ENCODE results near the gene TMEM151A. TPM values are rescaled to one million over a fixed set of nuclear protein-coding genes. Genes with fewer than 3 reads are reported as not detected.

TMEM151A gene
- total and polyA plus RNA-seq, 7 donors: 0.27 to 0.36 (median 0.36) TPM; not detected in 4

- no peaks in the 10 kb centered on the region for H3K27me3 ChIP-seq
- no peaks in the 10 kb centered on the region for H3K36me3 ChIP-seq
- 71 to 77% methylated on average over 8 of the region's 8 CpGs for WGBS, 2 donors
- no peak for DNase-seq
- H3K4me3 ChIP-seq: no peak overlapping the region
- H3K27ac ChIP-seq: peak overlapping the region in 1 of 4 donors; percentile 81
- intact Hi-C loops (cut with DNase I): loop anchor here (5.0 kb wide), 1 partner anchor 62 kb away; no protein-coding TSS in a partner anchor
- no peaks in the 10 kb centered on the region for H3K9me3 ChIP-seq
- H3K4me1 ChIP-seq: peaks cover 0 to 34% (median 31%) of the 10 kb centered on the region in 4 donors
- TF ChIP-seq POLR2A (IDR thresholded peaks at IDR 0.05) (no peak), POLR2AphosphoS5 (IDR thresholded peaks at IDR 0.05) (no peak), EP300 (IDR thresholded peaks at IDR 0.05) (no peak)
- TF ChIP-seq, protein P1, sequence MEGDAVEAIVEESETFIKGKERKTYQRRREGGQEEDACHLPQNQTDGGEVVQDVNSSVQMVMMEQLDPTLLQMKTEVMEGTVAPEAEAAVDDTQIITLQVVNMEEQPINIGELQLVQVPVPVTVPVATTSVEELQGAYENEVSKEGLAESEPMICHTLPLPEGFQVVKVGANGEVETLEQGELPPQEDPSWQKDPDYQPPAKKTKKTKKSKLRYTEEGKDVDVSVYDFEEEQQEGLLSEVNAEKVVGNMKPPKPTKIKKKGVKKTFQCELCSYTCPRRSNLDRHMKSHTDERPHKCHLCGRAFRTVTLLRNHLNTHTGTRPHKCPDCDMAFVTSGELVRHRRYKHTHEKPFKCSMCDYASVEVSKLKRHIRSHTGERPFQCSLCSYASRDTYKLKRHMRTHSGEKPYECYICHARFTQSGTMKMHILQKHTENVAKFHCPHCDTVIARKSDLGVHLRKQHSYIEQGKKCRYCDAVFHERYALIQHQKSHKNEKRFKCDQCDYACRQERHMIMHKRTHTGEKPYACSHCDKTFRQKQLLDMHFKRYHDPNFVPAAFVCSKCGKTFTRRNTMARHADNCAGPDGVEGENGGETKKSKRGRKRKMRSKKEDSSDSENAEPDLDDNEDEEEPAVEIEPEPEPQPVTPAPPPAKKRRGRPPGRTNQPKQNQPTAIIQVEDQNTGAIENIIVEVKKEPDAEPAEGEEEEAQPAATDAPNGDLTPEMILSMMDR (IDR thresholded peaks at IDR 0.05): no peak
Observed at GRCh38 chr11:66325263-66325671, 33.6 kb downstream of the TMEM151A start.

DNA sequence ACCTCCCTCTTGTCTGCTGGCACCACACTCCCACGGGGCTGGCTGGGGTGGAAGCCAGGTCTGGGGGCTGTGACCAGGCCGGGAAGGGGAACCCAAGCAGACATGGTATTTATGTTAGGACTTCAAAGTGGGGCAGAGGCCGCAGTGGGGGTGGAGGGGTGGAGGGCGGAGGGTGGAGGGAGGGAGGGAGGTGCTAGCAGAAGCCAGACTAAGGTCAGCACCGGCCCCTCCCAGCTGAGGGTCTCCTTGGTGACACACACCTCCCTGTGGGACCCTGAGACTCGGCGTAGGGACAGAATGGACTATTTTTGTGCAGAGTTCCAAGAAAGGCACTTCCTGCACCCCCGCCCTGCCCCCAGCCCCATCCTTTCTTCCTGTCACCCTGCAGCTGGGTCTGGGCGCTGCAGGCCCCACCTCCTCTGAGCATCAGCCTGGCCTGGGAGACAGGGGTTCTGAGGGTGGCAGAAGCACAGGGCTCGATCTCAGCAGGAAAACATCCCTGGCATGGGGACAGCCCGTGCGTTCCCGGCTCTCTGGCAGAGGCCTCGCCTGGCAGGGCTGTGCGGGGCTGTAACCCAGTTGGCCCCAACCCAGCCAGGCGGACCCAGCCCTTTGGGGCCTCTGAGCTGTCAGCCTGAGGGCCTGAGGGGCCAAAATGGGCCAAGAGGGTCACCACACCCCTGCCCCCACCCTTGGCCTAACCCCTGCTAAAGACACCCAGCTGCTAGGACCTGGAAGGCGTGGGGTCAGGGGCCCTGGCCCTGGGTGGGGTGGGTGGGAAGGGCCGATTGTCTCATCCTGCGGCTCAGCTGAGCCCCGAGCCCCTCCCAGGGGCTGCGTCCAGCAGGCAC is 34.8 kb downstream of the TMEM151A start:
- H3K9me3 ChIP-seq: no peaks in the 10 kb centered on the region
- intact Hi-C loops (cut with DNase I): loop anchor here (5.0 kb wide), 1 partner anchor 61 kb away; no protein-coding TSS in a partner anchor
- no peak overlapping the region for H3K4me3 ChIP-seq
- WGBS, 2 donors: 41 to 55% methylated on average over 21 of the region's 21 CpGs
- peak in 1 of 4 donors; percentile 19 for TF ChIP-seq POLR2AphosphoS5 (IDR thresholded peaks at IDR 0.05)
- TF ChIP-seq POLR2A (IDR thresholded peaks at IDR 0.05): no peak
- H3K27ac ChIP-seq: peak overlapping the region; percentile 63 to 81 (median 72)
- no peaks in the 10 kb centered on the region for H3K36me3 ChIP-seq
- DNase-seq: peak; percentile 82
- H3K4me1 ChIP-seq: peaks cover 0 to 34% (median 31%) of the 10 kb centered on the region in 4 donors
- no peaks in the 10 kb centered on the region for H3K27me3 ChIP-seq

GRCh38 chr11:66327171-66328030 is 35.7 kb downstream of the TMEM151A start:
- 83 to 85% methylated on average over 10 of the region's 10 CpGs for WGBS, 2 donors
- no peaks in the 10 kb centered on the region for H3K27me3 ChIP-seq
- peaks cover 0 to 34% (median 31%) of the 10 kb centered on the region in 4 donors for H3K4me1 ChIP-seq
- intact Hi-C loops (cut with DNase I): loop anchor here (1.0 to 5.0 kb wide), 2 partner anchors 15 to 60 kb away; no protein-coding TSS in a partner anchor
- no peak for DNase-seq
- H3K27ac ChIP-seq: peak overlapping the region; percentile 63 to 81 (median 72)
- H3K4me3 ChIP-seq: no peak overlapping the region
- no peak for TF ChIP-seq POLR2AphosphoS5 (IDR thresholded peaks at IDR 0.05)
- TF ChIP-seq, protein P1 (IDR thresholded peaks at IDR 0.05): no peak
- TF ChIP-seq POLR2A (IDR thresholded peaks at IDR 0.05): no peak
- no peak for TF ChIP-seq EP300 (IDR thresholded peaks at IDR 0.05)
- no peaks in the 10 kb centered on the region for H3K9me3 ChIP-seq
- H3K36me3 ChIP-seq: peaks cover 0 to under 1% (median 0%) of the 10 kb centered on the region in 4 donors

GRCh38 chr11:66328031-66328301 is 36.3 kb downstream of the TMEM151A start:
- Histone ChIP-seq H3K27ac (peak overlapping the region; percentile 1 to 81 (median 54)), H3K4me1 (peaks cover 0 to 34% (median 31%) of the 10 kb centered on the region in 4 donors), H3K36me3 (peaks cover 0 to 6% (median 0%) of the 10 kb centered on the region in 4 donors), H3K4me3 (no peak overlapping the region), H3K27me3 (no peaks in the 10 kb centered on the region), H3K9me3 (no peaks in the 10 kb centered on the region)
- intact Hi-C loops (cut with DNase I): loop anchor here (1.0 to 5.0 kb wide), 2 partner anchors 16 to 59 kb away; no protein-coding TSS in a partner anchor
- 21 to 52% methylated on average over 3 of the region's 3 CpGs for WGBS, 2 donors
- no peak for DNase-seq
- TF ChIP-seq, protein P1 (IDR thresholded peaks at IDR 0.05): no peak
- TF ChIP-seq POLR2A (IDR thresholded peaks at IDR 0.05): no peak
- no peak for TF ChIP-seq EP300 (IDR thresholded peaks at IDR 0.05)
- no peak for TF ChIP-seq POLR2AphosphoS5 (IDR thresholded peaks at IDR 0.05)
